ENCODE data around the gene SMARCAL1. TPM values are rescaled to one million over a fixed set of nuclear protein-coding genes. Genes with fewer than 3 reads are reported as not detected.

Gene SMARCAL1
- total RNA-seq, 1 experiment from 2014 or later: 24.1 TPM

- TF ChIP-seq, protein P1, sequence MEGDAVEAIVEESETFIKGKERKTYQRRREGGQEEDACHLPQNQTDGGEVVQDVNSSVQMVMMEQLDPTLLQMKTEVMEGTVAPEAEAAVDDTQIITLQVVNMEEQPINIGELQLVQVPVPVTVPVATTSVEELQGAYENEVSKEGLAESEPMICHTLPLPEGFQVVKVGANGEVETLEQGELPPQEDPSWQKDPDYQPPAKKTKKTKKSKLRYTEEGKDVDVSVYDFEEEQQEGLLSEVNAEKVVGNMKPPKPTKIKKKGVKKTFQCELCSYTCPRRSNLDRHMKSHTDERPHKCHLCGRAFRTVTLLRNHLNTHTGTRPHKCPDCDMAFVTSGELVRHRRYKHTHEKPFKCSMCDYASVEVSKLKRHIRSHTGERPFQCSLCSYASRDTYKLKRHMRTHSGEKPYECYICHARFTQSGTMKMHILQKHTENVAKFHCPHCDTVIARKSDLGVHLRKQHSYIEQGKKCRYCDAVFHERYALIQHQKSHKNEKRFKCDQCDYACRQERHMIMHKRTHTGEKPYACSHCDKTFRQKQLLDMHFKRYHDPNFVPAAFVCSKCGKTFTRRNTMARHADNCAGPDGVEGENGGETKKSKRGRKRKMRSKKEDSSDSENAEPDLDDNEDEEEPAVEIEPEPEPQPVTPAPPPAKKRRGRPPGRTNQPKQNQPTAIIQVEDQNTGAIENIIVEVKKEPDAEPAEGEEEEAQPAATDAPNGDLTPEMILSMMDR (IDR thresholded peaks at IDR 0.05; ENCODE audit: insufficient read depth in 1 of 2, low read depth in 1 of 2, low read length in 1 of 2, severe bottlenecking in 1 of 2, unreplicated experiment in 1 of 2): no peak
- ChIA-PET POLR2A (interaction anchor here (1.3 kb wide), 1 partner anchor 16 kb away, joined by 3 read pairs; the partner anchor contains the start of gene RPL37A), CTCF (no interaction called here)
- Mint-ChIP-seq H3K4me3 (ENCODE audit: unreplicated experiment) (no peak overlapping the region), H3K9me3 (ENCODE audit: unreplicated experiment) (no peaks in the 10 kb centered on the region), H3K36me3 (ENCODE audit: insufficient read depth, unreplicated experiment) (peaks cover 10% of the 10 kb centered on the region), H3K4me1 (ENCODE audit: low read depth, unreplicated experiment) (no peaks in the 10 kb centered on the region), H3K27me3 (ENCODE audit: insufficient read depth, unreplicated experiment) (no peaks in the 10 kb centered on the region), H3K27ac (ENCODE audit: unreplicated experiment) (no peak overlapping the region)
- no TSS peak for BruUV-seq (replicated peaks)
- Histone ChIP-seq H3K36me3 (ENCODE audit: control insufficient read depth, insufficient read depth, low read length) (no peaks in the 10 kb centered on the region), H3K27me3 (replicated peaks; ENCODE audit: control insufficient read depth, insufficient read depth, low read length) (no peaks in the 10 kb centered on the region), H3K4me3 (ENCODE audit: low read depth, low read length) (no peak overlapping the region), H3K4me1 (no peaks in the 10 kb centered on the region), H3K9me3 (no peaks in the 10 kb centered on the region)
- DNase-seq: no peak
- intact Hi-C loops (cut with micrococcal nuclease; ENCODE audit: unreplicated experiment): no loop called here
Observed at GRCh38 chr2:216482640-216483039, 70.4 kb downstream of the SMARCAL1 start.

DNA sequence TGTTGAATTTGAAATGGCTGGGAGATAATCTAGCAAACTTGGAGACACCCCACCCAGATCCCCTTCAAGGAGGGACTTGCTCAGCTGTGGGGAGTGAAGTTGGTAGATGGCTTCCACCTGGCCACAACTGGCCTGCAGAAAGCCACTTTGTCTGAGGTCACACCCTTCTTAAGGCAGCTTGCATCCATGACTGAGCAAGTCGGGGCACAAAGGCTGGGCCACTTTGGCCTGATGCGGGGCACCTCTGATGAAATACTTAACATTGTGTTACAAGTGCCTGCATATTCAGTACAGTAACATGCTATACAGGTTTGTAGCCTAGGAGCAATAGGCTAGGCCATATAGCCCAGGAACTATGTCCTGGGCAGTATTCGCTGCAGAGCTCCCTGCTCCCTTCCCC lies 73.0 kb downstream of the SMARCAL1 start:
- TF ChIP-seq, protein P1 (IDR thresholded peaks at IDR 0.05; ENCODE audit: insufficient read depth in 1 of 2, low read depth in 1 of 2, low read length in 1 of 2, severe bottlenecking in 1 of 2, unreplicated experiment in 1 of 2): no peak
- intact Hi-C loops (cut with micrococcal nuclease; ENCODE audit: unreplicated experiment): no loop called here
- Histone ChIP-seq H3K36me3 (ENCODE audit: control insufficient read depth, insufficient read depth, low read length) (no peaks in the 10 kb centered on the region), H3K9me3 (no peaks in the 10 kb centered on the region), H3K27me3 (replicated peaks; ENCODE audit: control insufficient read depth, insufficient read depth, low read length) (no peaks in the 10 kb centered on the region), H3K4me1 (no peaks in the 10 kb centered on the region), H3K4me3 (ENCODE audit: low read depth, low read length) (no peak overlapping the region)
- Mint-ChIP-seq H3K4me3 (ENCODE audit: unreplicated experiment) (no peak overlapping the region), H3K4me1 (ENCODE audit: low read depth, unreplicated experiment) (no peaks in the 10 kb centered on the region), H3K9me3 (ENCODE audit: unreplicated experiment) (no peaks in the 10 kb centered on the region), H3K27ac (ENCODE audit: unreplicated experiment) (no peak overlapping the region), H3K36me3 (ENCODE audit: insufficient read depth, unreplicated experiment) (peaks cover 4% of the 10 kb centered on the region), H3K27me3 (ENCODE audit: insufficient read depth, unreplicated experiment) (no peaks in the 10 kb centered on the region)
- ChIA-PET CTCF (no interaction called here), POLR2A (interaction anchor here (0.5 kb wide), 1 partner anchor 322 kb away, joined by 4 read pairs; no protein-coding TSS in a partner anchor)
- BruUV-seq (replicated peaks): no TSS peak
- no peak for DNase-seq

DNA sequence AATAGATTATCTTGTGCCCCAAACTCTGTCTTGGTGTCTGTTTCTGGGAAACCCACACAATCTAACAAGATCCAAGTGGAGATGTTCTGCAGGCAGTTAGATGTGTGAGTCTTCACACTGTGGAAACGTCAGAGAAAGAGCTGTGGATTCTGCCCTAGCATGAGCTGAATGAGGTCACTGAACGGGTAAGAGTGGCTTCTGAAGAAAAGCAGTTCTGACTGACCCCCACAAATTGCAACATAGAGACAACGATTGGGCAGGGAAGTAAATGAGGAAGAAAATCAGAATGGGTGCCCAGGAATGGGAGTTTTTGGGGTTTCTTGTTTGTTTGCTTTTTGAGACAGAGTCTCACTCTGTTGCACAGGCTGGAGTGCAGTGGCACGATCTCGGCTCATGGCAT lies 73.5 kb downstream of the SMARCAL1 start:
- ChIA-PET CTCF (no interaction called here), POLR2A (interaction anchor here (1.5 kb wide), 1 partner anchor 13 kb away, joined by 4 read pairs; the partner anchor contains the start of gene RPL37A)
- TF ChIP-seq, protein P1 (IDR thresholded peaks at IDR 0.05; ENCODE audit: insufficient read depth in 1 of 2, low read depth in 1 of 2, low read length in 1 of 2, severe bottlenecking in 1 of 2, unreplicated experiment in 1 of 2): no peak
- no peaks in the 10 kb centered on the region for H3K9me3 ChIP-seq
- H3K36me3 ChIP-seq (ENCODE audit: control insufficient read depth, insufficient read depth, low read length): no peaks in the 10 kb centered on the region
- H3K27me3 ChIP-seq (replicated peaks; ENCODE audit: control insufficient read depth, insufficient read depth, low read length): no peaks in the 10 kb centered on the region
- no peaks in the 10 kb centered on the region for H3K4me1 Mint-ChIP-seq (ENCODE audit: low read depth, unreplicated experiment)
- no peaks in the 10 kb centered on the region for H3K9me3 Mint-ChIP-seq (ENCODE audit: unreplicated experiment)
- no peak for DNase-seq
- H3K36me3 Mint-ChIP-seq (ENCODE audit: insufficient read depth, unreplicated experiment): no peaks in the 10 kb centered on the region
- H3K27ac Mint-ChIP-seq (ENCODE audit: unreplicated experiment): no peak overlapping the region
- H3K27me3 Mint-ChIP-seq (ENCODE audit: insufficient read depth, unreplicated experiment): no peaks in the 10 kb centered on the region
- H3K4me3 ChIP-seq (ENCODE audit: low read depth, low read length): no peak overlapping the region
- no TSS peak for BruUV-seq (replicated peaks)
- no peaks in the 10 kb centered on the region for H3K4me1 ChIP-seq
- intact Hi-C loops (cut with micrococcal nuclease; ENCODE audit: unreplicated experiment): no loop called here
- H3K4me3 Mint-ChIP-seq (ENCODE audit: unreplicated experiment): no peak overlapping the region
